SK-N-MC (cell line): Measurements from ENCODE around the gene P4HA1.
"Not testable (repeated sequence)": the region's sequence is repeated elsewhere in the genome, so short reads cannot be mapped to it uniquely, and the experiment has no call there.

Source experiments
- DNase-seq: peaks from one replicate; pipeline ENCODE4 v3.0.0-alpha.2; 2011; ENCODE audit warnings: low read depth, low spot score
- H3K27ac ChIP-seq: fragments of 200-600 bp; sonication (generic); 2 replicates; pipeline ENCODE4 v1.5.1; 2016; ENCODE audit warnings: mixed run types
- H3K36me3 ChIP-seq: fragments of 200-600 bp; sonication (generic); 2 replicates; pipeline ENCODE4 v1.6.1; 2017; ENCODE audit warnings: antibody characterized with exemption, low read length, mixed read lengths; ENCODE audit not compliant: insufficient read depth
- H3K4me3 ChIP-seq: fragments of 200-600 bp; sonication (generic); 2 replicates; pipeline ENCODE4 v1.5.1; 2016
- H3K9ac ChIP-seq: fragments of 200-600 bp; sonication (generic); 2 replicates; pipeline ENCODE4 v1.8.0; 2017; ENCODE audit warnings: mixed run types, mixed read lengths; ENCODE audit not compliant: insufficient read length
- H3K9me3 ChIP-seq: fragments of 200-600 bp; sonication (generic); 2 replicates; pipeline ENCODE4 v1.6.1; 2017; ENCODE audit warnings: low read depth, mild to moderate bottlenecking, antibody characterized with exemption, low read length, moderate library complexity, mixed read lengths
- EZH2 ChIP-seq: fragments of 200-600 bp; sonication (generic); IDR thresholded peaks from one replicate; pipeline ENCODE4 v1.6.1; 2017; ENCODE audit warnings: antibody characterized with exemption
- FOXP2 ChIP-seq: optimal IDR thresholded peaks from 2 replicates; pipeline ENCODE3; 2011; ENCODE audit warnings: mild to moderate bottlenecking, moderate library complexity; ENCODE audit not compliant: insufficient read depth; ENCODE audit errors: extremely low read length, control extremely low read depth
- POLR2AphosphoS5 ChIP-seq: IDR thresholded peaks from 2 replicates; pipeline ENCODE4 v1.6.1; 2012; ENCODE audit warnings: mild to moderate bottlenecking, low read depth, low read length, borderline replicate concordance

Gene P4HA1

GRCh38 chr10:73018632-73019031 is 78.0 kb downstream of the P4HA1 start:
- Histone ChIP-seq H3K9me3 (no peaks in the 10 kb centered on the region), H3K36me3 (no peaks in the 10 kb centered on the region; the same call in 1 of the 2 replicates), H3K9ac (no peak overlapping the region), H3K4me3 (no peak overlapping the region), H3K27ac (no peak overlapping the region)
- no peak for TF ChIP-seq FOXP2
- no peak for TF ChIP-seq EZH2
- no peak for TF ChIP-seq POLR2AphosphoS5
- DNase-seq = no peak

- Histone ChIP-seq H3K27ac (no peak overlapping the region), H3K9ac (no peak overlapping the region), H3K4me3 (no peak overlapping the region), H3K9me3 (no peaks in the 10 kb centered on the region), H3K36me3 (no peaks in the 10 kb centered on the region; the same call in 1 of the 2 replicates)
- TF ChIP-seq POLR2AphosphoS5 (no peak), FOXP2 (no peak), EZH2 (no peak)
- no peak for DNase-seq
These were observed 78.6 kb downstream of the P4HA1 start for GRCh38 chr10:73017955-73018480.

GRCh38 chr10:73015779-73016178 is 80.9 kb downstream of the P4HA1 start:
- DNase-seq = no peak
- Histone ChIP-seq H3K9ac (no peak overlapping the region), H3K36me3 (no peaks in the 10 kb centered on the region; the same call in 1 of the 2 replicates)

GRCh38 chr10:73003822-73004221 is 92.8 kb downstream of the P4HA1 start:
- TF ChIP-seq POLR2AphosphoS5 = no peak
- no peak for TF ChIP-seq FOXP2
- no peak for TF ChIP-seq EZH2

More at GRCh38 chr10:73015779-73016178, 80.9 kb downstream of the P4HA1 start:
- Histone ChIP-seq H3K27ac (no peak overlapping the region), H3K9me3 (no peaks in the 10 kb centered on the region), H3K4me3 (no peak overlapping the region)
- TF ChIP-seq POLR2AphosphoS5 (no peak), FOXP2 (no peak), EZH2 (no peak)

GRCh38 chr10:73000973-73001372 is 95.7 kb downstream of the P4HA1 start:
- Histone ChIP-seq H3K9me3 (no peaks in the 10 kb centered on the region), H3K36me3 (no peaks in the 10 kb centered on the region)
- DNase-seq = no peak

More at GRCh38 chr10:73003822-73004221, 92.8 kb downstream of the P4HA1 start:
- Histone ChIP-seq H3K4me3 (no peak overlapping the region), H3K9me3 (no peaks in the 10 kb centered on the region), H3K36me3 (no peaks in the 10 kb centered on the region), H3K27ac (no peak overlapping the region), H3K9ac (no peak overlapping the region)
- no peak for DNase-seq

GRCh38 chr10:72997099-72997498 is 99.6 kb downstream of the P4HA1 start:
- Histone ChIP-seq H3K9ac (no peak overlapping the region), H3K36me3 (no peaks in the 10 kb centered on the region), H3K4me3 (no peak overlapping the region), H3K27ac (no peak overlapping the region), H3K9me3 (no peaks in the 10 kb centered on the region)
- no peak for DNase-seq
- TF ChIP-seq EZH2 = no peak
- TF ChIP-seq POLR2AphosphoS5 = no peak
- TF ChIP-seq FOXP2 = no peak

More at GRCh38 chr10:73000973-73001372, 95.7 kb downstream of the P4HA1 start:
- Histone ChIP-seq H3K9ac (no peak overlapping the region), H3K27ac (no peak overlapping the region), H3K4me3 (no peak overlapping the region)
- TF ChIP-seq POLR2AphosphoS5 (no peak), FOXP2 (no peak), EZH2 (no peak)

- H3K27ac ChIP-seq, H3K36me3 ChIP-seq, H3K9me3 ChIP-seq, H3K9ac ChIP-seq, DNase-seq, H3K4me3 ChIP-seq: not testable (repeated sequence)
These were observed 101.2 kb downstream of the P4HA1 start for GRCh38 chr10:72995459-72995858.

- not testable (repeated sequence) for H3K9me3 ChIP-seq, H3K9ac ChIP-seq, H3K27ac ChIP-seq, DNase-seq, H3K36me3 ChIP-seq, H3K4me3 ChIP-seq
These were observed 106.9 kb downstream of the P4HA1 start for GRCh38 chr10:72989771-72990170.

- H3K4me3 ChIP-seq, DNase-seq, H3K36me3 ChIP-seq, H3K9ac ChIP-seq, H3K9me3 ChIP-seq, H3K27ac ChIP-seq: not testable (repeated sequence)
These were observed 112.0 kb downstream of the P4HA1 start for GRCh38 chr10:72984618-72985017.
